ENCODE results near the gene HBS1L. TPM values are rescaled to one million over a fixed set of nuclear protein-coding genes. Genes with fewer than 3 reads are reported as not detected.

Gene HBS1L
- total and polyA plus RNA-seq, 9 of the 15 experiments (the other 6 are each of a cell fraction or from before 2014, with no cell fraction given): 101 to 199 (median 145) TPM

GRCh38 chr6:134995536-134995935, 59.1 kb downstream of the HBS1L start (continued):
- no peak for TF ChIP-seq CEBPG (CRISPR knock-in tag; IDR thresholded peaks at IDR 0.05)
- peak; percentile 84 to 93 for TF ChIP-seq CEBPG (tag; conservative IDR thresholded peaks at IDR 0.05 in 1 of 2, IDR thresholded peaks at IDR 0.05 in 1 of 2)
- TF ChIP-seq ZNF589 (CRISPR knock-in tag; IDR thresholded peaks at IDR 0.05; ENCODE audit: low read depth): no peak
- no peak for TF ChIP-seq TFAP4 (CRISPR knock-in tag; IDR thresholded peaks at IDR 0.05; ENCODE audit: borderline replicate concordance)
- TF ChIP-seq CREB1 (IDR thresholded peaks at IDR 0.05): no peak
- TF ChIP-seq CREB1 (CRISPR knock-in tag; IDR thresholded peaks at IDR 0.05): no peak
- TF ChIP-seq KDM4B (IDR thresholded peaks at IDR 0.05; ENCODE audit: borderline replicate concordance in 2 of 2, low read depth in 1 of 2): no peak
- TF ChIP-seq KDM5B (IDR thresholded peaks at IDR 0.05; ENCODE audit: insufficient replicate concordance, low read depth, low read length): no peak
- TF ChIP-seq FOXP1 (CRISPR knock-in tag; IDR thresholded peaks at IDR 0.05): no peak
- TF ChIP-seq, protein P1, sequence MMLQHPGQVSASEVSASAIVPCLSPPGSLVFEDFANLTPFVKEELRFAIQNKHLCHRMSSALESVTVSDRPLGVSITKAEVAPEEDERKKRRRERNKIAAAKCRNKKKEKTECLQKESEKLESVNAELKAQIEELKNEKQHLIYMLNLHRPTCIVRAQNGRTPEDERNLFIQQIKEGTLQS (IDR thresholded peaks at IDR 0.05): peak; percentile 74
- TF ChIP-seq, protein P1 (CRISPR knock-in tag; conservative IDR thresholded peaks at IDR 0.05): no peak
- peak; percentile 59; the same call in 1 of the 2 replicates for TF ChIP-seq NFIX (CRISPR knock-in tag; IDR thresholded peaks at IDR 0.05; ENCODE audit: low read depth)
- TF ChIP-seq MTF1 (CRISPR knock-in tag; IDR thresholded peaks at IDR 0.05; ENCODE audit: borderline replicate concordance): no peak
